ENCODE measurements around the gene CDK5. TPM values are rescaled to one million over a fixed set of nuclear protein-coding genes. Genes with fewer than 3 reads are reported as not detected.

Gene CDK5
- polyA plus RNA-seq, 4 donors, result 15.8 to 19.0 (median 17.6) TPM

DNA sequence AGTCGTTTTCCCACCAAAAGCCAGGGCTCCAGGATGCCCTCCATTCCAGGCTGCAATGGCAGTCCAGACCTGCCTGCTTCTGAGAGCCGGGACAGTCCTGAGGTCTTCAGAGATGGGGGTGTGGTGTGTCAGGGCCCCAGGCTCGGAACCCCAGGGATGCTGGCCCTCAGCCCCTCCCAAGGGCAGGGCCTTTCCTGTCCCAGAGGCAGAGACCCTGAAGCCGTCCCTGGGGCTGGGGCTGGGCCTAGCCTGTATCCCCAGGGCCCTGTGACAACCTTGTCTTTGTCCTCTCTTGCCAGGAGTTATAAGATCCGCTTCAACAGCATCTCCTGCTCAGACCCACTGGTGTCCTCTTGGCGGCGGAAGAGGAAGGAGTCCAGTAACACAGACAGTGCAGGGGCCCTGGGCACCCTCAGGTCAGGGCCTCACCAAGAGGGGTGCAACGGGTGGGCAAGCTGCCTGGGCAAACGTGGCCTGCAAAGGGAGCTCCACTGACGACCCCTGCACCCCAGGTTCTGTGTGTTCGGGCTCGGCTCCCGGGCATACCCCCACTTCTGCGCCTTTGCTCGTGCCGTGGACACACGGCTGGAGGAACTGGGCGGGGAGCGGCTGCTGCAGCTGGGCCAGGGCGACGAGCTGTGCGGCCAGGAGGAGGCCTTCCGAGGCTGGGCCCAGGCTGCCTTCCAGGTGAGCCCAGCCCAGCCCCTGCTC lies 51.0 kb downstream of the CDK5 start:
- no peak for DNase-seq (ENCODE audit: low read depth in 4 of 4, low spot score in 3 of 4)

DNA sequence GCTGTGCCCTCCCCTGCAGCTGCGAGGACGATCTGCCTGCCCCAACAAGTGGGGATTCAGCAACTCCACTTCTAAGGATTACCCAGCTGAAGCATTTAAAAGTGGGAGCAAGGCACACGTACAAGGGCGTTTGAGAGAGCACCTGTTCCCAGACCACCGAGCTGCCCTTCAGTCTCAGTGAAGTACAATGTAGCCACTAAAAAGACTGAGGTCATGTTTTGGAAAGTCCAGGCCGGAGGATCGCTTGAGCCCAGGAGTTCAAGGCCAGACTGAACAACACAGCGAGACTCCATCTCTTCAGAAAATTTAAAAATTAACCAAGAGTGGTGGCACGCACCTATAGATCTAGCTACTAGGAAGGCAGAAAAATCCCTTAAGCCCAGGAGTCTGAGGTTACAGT lies 52.1 kb downstream of the CDK5 start:
- DNase-seq (ENCODE audit: low read depth in 4 of 4, low spot score in 3 of 4), result no peak

Other genes starting within 250 kb of the CDK5 start
- 100 to 1,000 TPM in 1 of 4 donors, 10 to 100 TPM in 3; 32.0 to 108 (median 60.4) TPM for gene AOC1, start 205.4 kb downstream of the CDK5 start, polyA plus RNA-seq (ENCODE audit: insufficient read length in 4 of 4)
- 10 to 100 TPM; 14.3 to 26.1 (median 17.7) TPM for gene KCNH2, start 79.6 kb downstream of the CDK5 start, polyA plus RNA-seq (ENCODE audit: insufficient read length in 4 of 4)
- 10 to 100 TPM in 2 of 4 donors, 1 to 10 TPM in 2; 9.1 to 14.2 (median 10.3) TPM for gene NOS3, start 66.9 kb downstream of the CDK5 start, polyA plus RNA-seq (ENCODE audit: insufficient read length in 4 of 4)
- 1 to 10 TPM in 3 of 4 donors, under 1 TPM in 1; 0.65 to 2.5 (median 2.0) TPM for gene ATG9B, start 33.4 kb downstream of the CDK5 start, polyA plus RNA-seq (ENCODE audit: insufficient read length in 4 of 4)
- 10 to 100 TPM; 18.7 to 23.7 (median 21.3) TPM for gene ABCB8, start 29.4 kb downstream of the CDK5 start, polyA plus RNA-seq (ENCODE audit: insufficient read length in 4 of 4)
- gene ASIC3, start 9.4 kb downstream of the CDK5 start, polyA plus RNA-seq (ENCODE audit: insufficient read length in 4 of 4), result 1 to 10 TPM; 1.9 to 2.2 (median 2.1) TPM
- 100 to 1,000 TPM in 1 of 4 donors, 10 to 100 TPM in 3; 89.0 to 104 (median 93.9) TPM for gene SLC4A2, start 1.7 kb upstream of the CDK5 start, polyA plus RNA-seq (ENCODE audit: insufficient read length in 4 of 4)
- 10 to 100 TPM; 49.5 to 77.1 (median 50.8) TPM for gene FASTK, start 22.9 kb upstream of the CDK5 start, polyA plus RNA-seq (ENCODE audit: insufficient read length in 4 of 4)
- gene TMUB1, start 25.6 kb upstream of the CDK5 start, polyA plus RNA-seq (ENCODE audit: insufficient read length in 4 of 4), result 10 to 100 TPM; 26.2 to 43.0 (median 27.9) TPM
- 10 to 100 TPM; 56.0 to 71.1 (median 63.4) TPM for gene AGAP3, start 28.6 kb upstream of the CDK5 start, polyA plus RNA-seq (ENCODE audit: insufficient read length in 4 of 4)
- gene GBX1, start 109.8 kb upstream of the CDK5 start, polyA plus RNA-seq (ENCODE audit: insufficient read length in 4 of 4), result under 1 TPM in 3 of 4 donors, not detected in 1; 0.13 to 0.24 (median 0.22) TPM
- gene ASB10, start 129.4 kb upstream of the CDK5 start, polyA plus RNA-seq (ENCODE audit: insufficient read length in 4 of 4), result not detected
- not detected for gene H2BK1, start 152.6 kb upstream of the CDK5 start, polyA plus RNA-seq (ENCODE audit: insufficient read length in 4 of 4)
- 10 to 100 TPM; 25.1 to 28.6 (median 27.6) TPM for gene ABCF2, start 169.3 kb upstream of the CDK5 start, polyA plus RNA-seq (ENCODE audit: insufficient read length in 4 of 4)
- 10 to 100 TPM; 23.9 to 29.4 (median 25.3) TPM for gene CHPF2, start 174.6 kb upstream of the CDK5 start, polyA plus RNA-seq (ENCODE audit: insufficient read length in 4 of 4)
- 10 to 100 TPM; 61.3 to 71.7 (median 66.9) TPM for gene SMARCD3, start 190.8 kb upstream of the CDK5 start, polyA plus RNA-seq (ENCODE audit: insufficient read length in 4 of 4)